Measurements from ENCODE around the gene ALDH7A1.
"Not testable (repeated sequence)": the region's sequence is repeated elsewhere in the genome, so short reads cannot be mapped to it uniquely, and the experiment has no call there.

- not testable (repeated sequence) for TF ChIP-seq NRF1 (conservative IDR thresholded peaks at IDR 0.05; ENCODE audit: low read depth, low read length); TAF1 (IDR thresholded peaks at IDR 0.05; ENCODE audit: borderline replicate concordance, low read depth, low read length); MAX (IDR thresholded peaks at IDR 0.05; ENCODE audit: low read depth, low read length); ZNF24 (IDR thresholded peaks at IDR 0.05); FOS (IDR thresholded peaks at IDR 0.05; ENCODE audit: borderline replicate concordance, extremely low read depth, insufficient read length); TBL1XR1 (IDR thresholded peaks at IDR 0.05; ENCODE audit: low read depth, low read length); SUPT20H (IDR thresholded peaks at IDR 0.05; ENCODE audit: borderline replicate concordance, control insufficient read depth, low read depth, low read length); CHD2 (IDR thresholded peaks at IDR 0.05; ENCODE audit: borderline replicate concordance, low read depth, low read length); TCF12 (IDR thresholded peaks at IDR 0.05; ENCODE audit: low read depth, low read length)
- TF ChIP-seq, protein P1, sequence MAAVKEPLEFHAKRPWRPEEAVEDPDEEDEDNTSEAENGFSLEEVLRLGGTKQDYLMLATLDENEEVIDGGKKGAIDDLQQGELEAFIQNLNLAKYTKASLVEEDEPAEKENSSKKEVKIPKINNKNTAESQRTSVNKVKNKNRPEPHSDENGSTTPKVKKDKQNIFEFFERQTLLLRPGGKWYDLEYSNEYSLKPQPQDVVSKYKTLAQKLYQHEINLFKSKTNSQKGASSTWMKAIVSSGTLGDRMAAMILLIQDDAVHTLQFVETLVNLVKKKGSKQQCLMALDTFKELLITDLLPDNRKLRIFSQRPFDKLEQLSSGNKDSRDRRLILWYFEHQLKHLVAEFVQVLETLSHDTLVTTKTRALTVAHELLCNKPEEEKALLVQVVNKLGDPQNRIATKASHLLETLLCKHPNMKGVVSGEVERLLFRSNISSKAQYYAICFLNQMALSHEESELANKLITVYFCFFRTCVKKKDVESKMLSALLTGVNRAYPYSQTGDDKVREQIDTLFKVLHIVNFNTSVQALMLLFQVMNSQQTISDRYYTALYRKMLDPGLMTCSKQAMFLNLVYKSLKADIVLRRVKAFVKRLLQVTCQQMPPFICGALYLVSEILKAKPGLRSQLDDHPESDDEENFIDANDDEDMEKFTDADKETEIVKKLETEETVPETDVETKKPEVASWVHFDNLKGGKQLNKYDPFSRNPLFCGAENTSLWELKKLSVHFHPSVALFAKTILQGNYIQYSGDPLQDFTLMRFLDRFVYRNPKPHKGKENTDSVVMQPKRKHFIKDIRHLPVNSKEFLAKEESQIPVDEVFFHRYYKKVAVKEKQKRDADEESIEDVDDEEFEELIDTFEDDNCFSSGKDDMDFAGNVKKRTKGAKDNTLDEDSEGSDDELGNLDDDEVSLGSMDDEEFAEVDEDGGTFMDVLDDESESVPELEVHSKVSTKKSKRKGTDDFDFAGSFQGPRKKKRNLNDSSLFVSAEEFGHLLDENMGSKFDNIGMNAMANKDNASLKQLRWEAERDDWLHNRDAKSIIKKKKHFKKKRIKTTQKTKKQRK (IDR thresholded peaks at IDR 0.05; ENCODE audit: low read depth, low read length): not testable (repeated sequence)
- TF ChIP-seq, protein P2, sequence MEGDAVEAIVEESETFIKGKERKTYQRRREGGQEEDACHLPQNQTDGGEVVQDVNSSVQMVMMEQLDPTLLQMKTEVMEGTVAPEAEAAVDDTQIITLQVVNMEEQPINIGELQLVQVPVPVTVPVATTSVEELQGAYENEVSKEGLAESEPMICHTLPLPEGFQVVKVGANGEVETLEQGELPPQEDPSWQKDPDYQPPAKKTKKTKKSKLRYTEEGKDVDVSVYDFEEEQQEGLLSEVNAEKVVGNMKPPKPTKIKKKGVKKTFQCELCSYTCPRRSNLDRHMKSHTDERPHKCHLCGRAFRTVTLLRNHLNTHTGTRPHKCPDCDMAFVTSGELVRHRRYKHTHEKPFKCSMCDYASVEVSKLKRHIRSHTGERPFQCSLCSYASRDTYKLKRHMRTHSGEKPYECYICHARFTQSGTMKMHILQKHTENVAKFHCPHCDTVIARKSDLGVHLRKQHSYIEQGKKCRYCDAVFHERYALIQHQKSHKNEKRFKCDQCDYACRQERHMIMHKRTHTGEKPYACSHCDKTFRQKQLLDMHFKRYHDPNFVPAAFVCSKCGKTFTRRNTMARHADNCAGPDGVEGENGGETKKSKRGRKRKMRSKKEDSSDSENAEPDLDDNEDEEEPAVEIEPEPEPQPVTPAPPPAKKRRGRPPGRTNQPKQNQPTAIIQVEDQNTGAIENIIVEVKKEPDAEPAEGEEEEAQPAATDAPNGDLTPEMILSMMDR (IDR thresholded peaks at IDR 0.05 in 2 of 3, conservative IDR thresholded peaks at IDR 0.05 in 1 of 3; ENCODE audit: control insufficient read depth in 2 of 3, extremely low read depth in 1 of 3, insufficient read depth in 1 of 3, low read depth in 3 of 3, low read length in 3 of 3): not testable (repeated sequence)
Measured at GRCh38 chr5:126555101-126555500, 39.9 kb downstream of the ALDH7A1 start.
